Fibroblast of upper back skin (primary cell): ENCODE measurements around the gene MOSMO.
"Not testable (repeated sequence)": the region's sequence is repeated elsewhere in the genome, so short reads cannot be mapped to it uniquely, and the experiment has no call there.

ENCODE experiments used
- DNase-seq: peaks from one replicate; pipeline ENCODE4 v3.0.0-alpha.2; 2013

Gene MOSMO

GRCh38 chr16:22004341-22004740, 3.6 kb upstream of the MOSMO start:
- DNase-seq, result no peak

GRCh38 chr16:22005746-22006145, 2.2 kb upstream of the MOSMO start:
- no peak for DNase-seq

GRCh38 chr16:22006636-22007035, 1.3 kb upstream of the MOSMO start:
- no peak for DNase-seq

- DNase-seq, result no peak
These were observed 777 bp upstream of the MOSMO start for GRCh38 chr16:22007159-22007508.

- no peak for DNase-seq
These were observed 526 bp downstream of the MOSMO start for GRCh38 chr16:22008215-22009059.

- DNase-seq, result no peak
These were observed 3.0 kb downstream of the MOSMO start for GRCh38 chr16:22010902-22011301.

- no peak for DNase-seq
These were observed 4.3 kb downstream of the MOSMO start for GRCh38 chr16:22012241-22012640.

GRCh38 chr16:22013486-22013885, 5.6 kb downstream of the MOSMO start:
- DNase-seq, result no peak

- DNase-seq, result no peak
These were observed 6.5 kb downstream of the MOSMO start for GRCh38 chr16:22014271-22014873.

GRCh38 chr16:22016927-22017326, 9.0 kb downstream of the MOSMO start:
- no peak for DNase-seq

- no peak for DNase-seq
These were observed 10.6 kb downstream of the MOSMO start for GRCh38 chr16:22018559-22018958.

- DNase-seq, result no peak
These were observed 14.2 kb downstream of the MOSMO start for GRCh38 chr16:22022151-22022550.

GRCh38 chr16:22023505-22023904, 15.6 kb downstream of the MOSMO start:
- DNase-seq, result no peak

GRCh38 chr16:22024785-22025184, 16.9 kb downstream of the MOSMO start:
- not testable (repeated sequence) for DNase-seq

- peak; percentile 12 for DNase-seq
These were observed 19.7 kb downstream of the MOSMO start for GRCh38 chr16:22027633-22028032.

GRCh38 chr16:22029632-22030031, 21.7 kb downstream of the MOSMO start:
- no peak for DNase-seq

- DNase-seq, result no peak
These were observed 22.3 kb downstream of the MOSMO start for GRCh38 chr16:22030087-22030812.

- DNase-seq, result no peak
These were observed 23.7 kb downstream of the MOSMO start for GRCh38 chr16:22031483-22032083.

GRCh38 chr16:22034503-22034902, 26.6 kb downstream of the MOSMO start:
- DNase-seq, result no peak

GRCh38 chr16:22035153-22035552, 27.2 kb downstream of the MOSMO start:
- DNase-seq, result no peak

- DNase-seq, result not testable (repeated sequence)
These were observed 36.0 kb downstream of the MOSMO start for GRCh38 chr16:22043882-22044281.

GRCh38 chr16:22045888-22046287, 38.0 kb downstream of the MOSMO start:
- DNase-seq, result not testable (repeated sequence)

GRCh38 chr16:22050963-22051362, 43.1 kb downstream of the MOSMO start:
- no peak for DNase-seq

GRCh38 chr16:22052980-22053379, 45.1 kb downstream of the MOSMO start:
- no peak for DNase-seq
